Liver (tissue), 9 donors: ENCODE results near the gene CCDC33. TPM values are rescaled to one million over a fixed set of nuclear protein-coding genes. Genes with fewer than 3 reads are reported as not detected.

Experiments used
- DNase-seq: peaks from one replicate; pipeline ENCODE4 v3.0.0-alpha.2; 2017; ENCODE audit warnings: low spot score
- H3K27ac ChIP-seq, 2 donors: one replicate each; pipeline ENCODE4 v1.7.0; 2013; ENCODE audit warnings: inconsistent platforms in 2 of 2, low read length in 2 of 2, control low read depth in 1 of 2, low read depth in 1 of 2, mild to moderate bottlenecking in 1 of 2
- H3K27me3 ChIP-seq, 4 donors: one replicate each; pipeline versions ENCODE4 v1.6.1 to v1.7.0; 2013; ENCODE audit warnings: low read length in 3 of 4, inconsistent platforms in 1 of 4, mild to moderate bottlenecking in 1 of 4, moderate library complexity in 1 of 4; ENCODE audit not compliant: control insufficient read depth in 4 of 4, insufficient read depth in 4 of 4
- H3K36me3 ChIP-seq, 4 donors: one replicate each; pipeline versions ENCODE4 v1.6.1 to v1.7.0; 2013; ENCODE audit warnings: low read length in 3 of 4, mild to moderate bottlenecking in 3 of 4, low read depth in 1 of 4, moderate library complexity in 1 of 4; ENCODE audit not compliant: control insufficient read depth in 4 of 4, insufficient read depth in 3 of 4
- H3K4me1 ChIP-seq, 4 donors: one replicate each; pipeline versions ENCODE4 v1.6.1 to v1.7.0; 2013; ENCODE audit warnings: low read length in 3 of 4, mild to moderate bottlenecking in 3 of 4, moderate library complexity in 1 of 4; ENCODE audit not compliant: control insufficient read depth in 4 of 4, insufficient read depth in 4 of 4
- H3K4me3 ChIP-seq, 3 donors: one replicate each; pipeline versions ENCODE4 v1.6.1 to v1.7.0; 2013; ENCODE audit warnings: low read length in 3 of 3, control low read depth in 1 of 3, low read depth in 1 of 3, mild to moderate bottlenecking in 1 of 3
- H3K9ac ChIP-seq, 2 donors: one replicate each; pipeline ENCODE4 v1.7.0; 2013; ENCODE audit warnings: low read length in 2 of 2, mild to moderate bottlenecking in 2 of 2, moderate library complexity in 2 of 2, control low read depth in 1 of 2, low read depth in 1 of 2
- H3K9me3 ChIP-seq, 4 donors: one replicate each; pipeline versions ENCODE4 v1.6.1 to v1.7.0; 2013; ENCODE audit warnings: low read length in 3 of 4; ENCODE audit not compliant: control insufficient read depth in 4 of 4
- EGR1 ChIP-seq, 2 donors: IDR thresholded peaks; 2 replicates each; pipeline ENCODE4 v1.6.1; 2016 to 2018; ENCODE audit warnings: antibody characterized with exemption in 2 of 2, low read depth in 2 of 2
- FOXA1 ChIP-seq: IDR thresholded peaks from 2 replicates; pipeline ENCODE4 v1.6.1; 2016; ENCODE audit warnings: antibody characterized with exemption
- FOXA2 ChIP-seq: IDR thresholded peaks from 2 replicates; pipeline ENCODE4 v1.6.1; 2016; ENCODE audit warnings: antibody characterized with exemption
- GABPA ChIP-seq, 2 donors: IDR thresholded peaks in 1 of 2; conservative IDR thresholded peaks in 1 of 2; 2 replicates each; pipeline ENCODE4 v1.6.1; 2016; ENCODE audit warnings: antibody characterized with exemption in 2 of 2, mild to moderate bottlenecking in 1 of 2, moderate library complexity in 1 of 2
- HNF4A ChIP-seq, 2 donors: conservative IDR thresholded peaks; 2 replicates each; pipeline ENCODE4 v1.6.1; 2016; ENCODE audit warnings: antibody characterized with exemption in 2 of 2, mild to moderate bottlenecking in 2 of 2
- HNF4G ChIP-seq: IDR thresholded peaks from 2 replicates; pipeline ENCODE4 v1.6.1; 2016; ENCODE audit warnings: antibody characterized with exemption
- JUND ChIP-seq, 2 donors: IDR thresholded peaks; 2 replicates each; pipeline ENCODE4 v1.6.1; 2016; ENCODE audit warnings: antibody characterized with exemption in 2 of 2
- NR2F2 ChIP-seq: IDR thresholded peaks from 2 replicates; pipeline ENCODE4 v1.6.1; 2016; ENCODE audit warnings: antibody characterized with exemption
- RAD21 ChIP-seq, 2 donors: IDR thresholded peaks; 2 replicates each; pipeline ENCODE4 v1.6.1; 2016; ENCODE audit warnings: antibody characterized with exemption in 2 of 2, mild to moderate bottlenecking in 2 of 2
- RXRA ChIP-seq, 2 donors: IDR thresholded peaks; 2 replicates each; pipeline ENCODE4 v1.6.1; 2017 to 2018; ENCODE audit warnings: antibody characterized with exemption in 2 of 2, mild to moderate bottlenecking in 1 of 2
- SP1 ChIP-seq: IDR thresholded peaks from 2 replicates; pipeline ENCODE4 v1.6.1; 2018; ENCODE audit warnings: antibody characterized with exemption, mild to moderate bottlenecking
- TAF1 ChIP-seq: conservative IDR thresholded peaks from 2 replicates; pipeline ENCODE4 v1.6.1; 2016; ENCODE audit warnings: antibody characterized with exemption, mild to moderate bottlenecking
- YY1 ChIP-seq: IDR thresholded peaks from 2 replicates; pipeline ENCODE4 v1.6.1; 2016; ENCODE audit warnings: antibody characterized with exemption, mild to moderate bottlenecking
- WGBS: extraction: QIAGEN DNeasy Blood & Tissue Kit; methylation state at CpG from one replicate; pipeline ENCODE4 v1.1.7; 2013; 5-methylcytosine and 5-hydroxymethylcytosine counted together
- polyA plus RNA-seq, 2 donors: library from polyadenylated mRNA; stranded (reverse) in 1 of 2; unstranded in 1 of 2; fragments of 200-250 nt in 1 of 2; fragments of >200 nt in 1 of 2; fragmentation: Nextera tagmentation in 1 of 2; extraction: Ambion mirVana in 1 of 2; gene quantifications; one replicate each; pipeline versions ENCODE4 v1.2.1 to v1.2.3, GENCODE V29; 2013 to 2015
- total RNA-seq, 2 donors: library from RNA; depleted of rRNA; stranded (reverse); fragments of >200 nt; gene quantifications; one replicate each; pipeline ENCODE4 v1.2.3, GENCODE V29; 2014
- TF ChIP-seq, protein P1 (sequence below): IDR thresholded peaks from 2 replicates; pipeline ENCODE4 v1.6.1; 2016; ENCODE audit warnings: antibody characterized with exemption
- TF ChIP-seq, protein P2 (sequence below): IDR thresholded peaks from 2 replicates; pipeline ENCODE4 v1.6.1; 2016; ENCODE audit warnings: antibody characterized with exemption, mild to moderate bottlenecking
- TF ChIP-seq, protein P3 (sequence below): fragments of 150-350 bp; IDR thresholded peaks from 2 replicates; pipeline ENCODE4 v1.5.1; 2017; ENCODE audit warnings: improper control_type of control experiment, low read depth, low read length; ENCODE audit not compliant: missing input control
- TF ChIP-seq, protein P4 (sequence below): IDR thresholded peaks from 2 replicates; pipeline ENCODE4 v1.6.1; 2016; ENCODE audit warnings: antibody characterized with exemption
- TF ChIP-seq, protein P5 (sequence below): IDR thresholded peaks from 2 replicates; pipeline ENCODE4 v1.6.1; 2016; ENCODE audit warnings: antibody characterized with exemption
- donor health status: healthy.
- donor health status: healthy.
- donor health status: healthy.
- donor health status: healthy.
- donor health status: healthy.

Gene CCDC33
- total and polyA plus RNA-seq, 4 donors, result not detected

DNA sequence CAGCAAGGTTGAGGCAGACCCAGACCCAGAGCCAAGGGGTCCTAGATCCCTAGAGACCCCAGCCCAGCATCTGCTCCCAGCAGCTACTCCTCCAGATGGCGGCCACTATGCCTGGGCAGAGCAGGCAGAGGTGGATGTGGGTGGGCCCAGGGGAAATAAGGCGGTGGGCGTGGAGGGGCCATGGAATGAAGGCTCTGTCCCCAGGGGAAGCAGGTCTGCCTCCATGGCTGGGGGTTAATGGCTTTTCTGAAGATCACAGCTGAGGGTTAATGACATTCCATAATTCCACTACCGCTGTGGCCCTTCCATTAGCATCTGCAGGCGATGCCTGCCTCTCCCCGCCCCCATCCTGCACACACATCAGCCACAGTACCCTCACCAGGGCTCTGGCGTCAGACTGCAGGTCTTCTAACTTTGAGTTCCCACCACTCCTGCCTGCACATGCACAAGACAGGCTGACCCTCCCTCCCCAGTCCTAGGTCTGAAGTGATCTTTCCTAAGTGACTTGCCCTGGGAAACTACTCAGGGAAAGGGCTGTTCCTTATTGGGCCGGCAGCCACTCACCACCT is 41.2 kb downstream of the CCDC33 start:
- Histone ChIP-seq H3K36me3 (no peaks in the 10 kb centered on the region), H3K9me3 (no peaks in the 10 kb centered on the region), H3K27me3 (peaks cover 0 to 9% (median 0%) of the 10 kb centered on the region in 4 donors), H3K4me3 (no peak overlapping the region), H3K4me1 (no peaks in the 10 kb centered on the region), H3K27ac (no peak overlapping the region), H3K9ac (no peak overlapping the region)
- WGBS, result 82% methylated on average over 8 of the region's 8 CpGs
- DNase-seq, result no peak
- no peak for TF ChIP-seq RAD21 (IDR thresholded peaks at IDR 0.05)
- TF ChIP-seq, protein P1, sequence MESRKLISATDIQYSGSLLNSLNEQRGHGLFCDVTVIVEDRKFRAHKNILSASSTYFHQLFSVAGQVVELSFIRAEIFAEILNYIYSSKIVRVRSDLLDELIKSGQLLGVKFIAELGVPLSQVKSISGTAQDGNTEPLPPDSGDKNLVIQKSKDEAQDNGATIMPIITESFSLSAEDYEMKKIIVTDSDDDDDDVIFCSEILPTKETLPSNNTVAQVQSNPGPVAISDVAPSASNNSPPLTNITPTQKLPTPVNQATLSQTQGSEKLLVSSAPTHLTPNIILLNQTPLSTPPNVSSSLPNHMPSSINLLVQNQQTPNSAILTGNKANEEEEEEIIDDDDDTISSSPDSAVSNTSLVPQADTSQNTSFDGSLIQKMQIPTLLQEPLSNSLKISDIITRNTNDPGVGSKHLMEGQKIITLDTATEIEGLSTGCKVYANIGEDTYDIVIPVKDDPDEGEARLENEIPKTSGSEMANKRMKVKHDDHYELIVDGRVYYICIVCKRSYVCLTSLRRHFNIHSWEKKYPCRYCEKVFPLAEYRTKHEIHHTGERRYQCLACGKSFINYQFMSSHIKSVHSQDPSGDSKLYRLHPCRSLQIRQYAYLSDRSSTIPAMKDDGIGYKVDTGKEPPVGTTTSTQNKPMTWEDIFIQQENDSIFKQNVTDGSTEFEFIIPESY, result no peak
- no peak for TF ChIP-seq GABPA (IDR thresholded peaks at IDR 0.05 in 1 of 2, conservative IDR thresholded peaks at IDR 0.05 in 1 of 2)
- no peak for TF ChIP-seq TAF1
- TF ChIP-seq SP1, result no peak
- no peak for TF ChIP-seq NR2F2
- no peak for TF ChIP-seq FOXA2
- no peak for TF ChIP-seq HNF4G
- no peak for TF ChIP-seq RXRA (IDR thresholded peaks at IDR 0.05)
- TF ChIP-seq FOXA1, result no peak
- TF ChIP-seq JUND (IDR thresholded peaks at IDR 0.05), result no peak
- TF ChIP-seq HNF4A (conservative IDR thresholded peaks at IDR 0.05), result no peak
- TF ChIP-seq, protein P2, sequence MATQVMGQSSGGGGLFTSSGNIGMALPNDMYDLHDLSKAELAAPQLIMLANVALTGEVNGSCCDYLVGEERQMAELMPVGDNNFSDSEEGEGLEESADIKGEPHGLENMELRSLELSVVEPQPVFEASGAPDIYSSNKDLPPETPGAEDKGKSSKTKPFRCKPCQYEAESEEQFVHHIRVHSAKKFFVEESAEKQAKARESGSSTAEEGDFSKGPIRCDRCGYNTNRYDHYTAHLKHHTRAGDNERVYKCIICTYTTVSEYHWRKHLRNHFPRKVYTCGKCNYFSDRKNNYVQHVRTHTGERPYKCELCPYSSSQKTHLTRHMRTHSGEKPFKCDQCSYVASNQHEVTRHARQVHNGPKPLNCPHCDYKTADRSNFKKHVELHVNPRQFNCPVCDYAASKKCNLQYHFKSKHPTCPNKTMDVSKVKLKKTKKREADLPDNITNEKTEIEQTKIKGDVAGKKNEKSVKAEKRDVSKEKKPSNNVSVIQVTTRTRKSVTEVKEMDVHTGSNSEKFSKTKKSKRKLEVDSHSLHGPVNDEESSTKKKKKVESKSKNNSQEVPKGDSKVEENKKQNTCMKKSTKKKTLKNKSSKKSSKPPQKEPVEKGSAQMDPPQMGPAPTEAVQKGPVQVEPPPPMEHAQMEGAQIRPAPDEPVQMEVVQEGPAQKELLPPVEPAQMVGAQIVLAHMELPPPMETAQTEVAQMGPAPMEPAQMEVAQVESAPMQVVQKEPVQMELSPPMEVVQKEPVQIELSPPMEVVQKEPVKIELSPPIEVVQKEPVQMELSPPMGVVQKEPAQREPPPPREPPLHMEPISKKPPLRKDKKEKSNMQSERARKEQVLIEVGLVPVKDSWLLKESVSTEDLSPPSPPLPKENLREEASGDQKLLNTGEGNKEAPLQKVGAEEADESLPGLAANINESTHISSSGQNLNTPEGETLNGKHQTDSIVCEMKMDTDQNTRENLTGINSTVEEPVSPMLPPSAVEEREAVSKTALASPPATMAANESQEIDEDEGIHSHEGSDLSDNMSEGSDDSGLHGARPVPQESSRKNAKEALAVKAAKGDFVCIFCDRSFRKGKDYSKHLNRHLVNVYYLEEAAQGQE, result no peak

DNA sequence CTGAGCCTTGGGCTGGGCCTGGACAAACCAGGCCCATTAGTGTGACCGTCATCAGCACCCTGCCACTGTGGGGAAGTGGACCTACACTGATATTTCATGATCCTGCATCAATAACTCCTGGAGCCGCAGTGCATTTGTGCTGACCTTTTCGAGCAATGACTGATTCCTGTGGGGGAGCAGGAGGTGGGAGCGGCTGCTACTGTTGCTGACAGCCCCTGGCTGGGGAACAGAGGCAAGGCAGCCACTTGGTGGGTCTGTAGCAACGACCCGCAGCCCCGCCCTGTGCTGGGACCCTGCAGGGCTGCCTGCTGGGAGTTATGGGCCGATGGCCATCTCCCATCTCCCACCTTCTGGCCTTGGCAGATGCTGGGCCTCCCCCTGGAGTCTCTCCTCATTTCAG is 42.1 kb downstream of the CCDC33 start:
- 68% methylated on average over 8 of the region's 8 CpGs for WGBS
- Histone ChIP-seq H3K4me1 (no peaks in the 10 kb centered on the region), H3K4me3 (no peak overlapping the region), H3K27me3 (peaks cover 0 to 9% (median 0%) of the 10 kb centered on the region in 4 donors), H3K36me3 (no peaks in the 10 kb centered on the region), H3K27ac (no peak overlapping the region), H3K9ac (no peak overlapping the region), H3K9me3 (no peaks in the 10 kb centered on the region)
- DNase-seq, result no peak
- TF ChIP-seq RXRA (IDR thresholded peaks at IDR 0.05), result no peak
- TF ChIP-seq GABPA (IDR thresholded peaks at IDR 0.05 in 1 of 2, conservative IDR thresholded peaks at IDR 0.05 in 1 of 2), result no peak
- TF ChIP-seq EGR1 (IDR thresholded peaks at IDR 0.05; ENCODE audit: low read depth in 2 of 2), result no peak
- TF ChIP-seq, protein P3, sequence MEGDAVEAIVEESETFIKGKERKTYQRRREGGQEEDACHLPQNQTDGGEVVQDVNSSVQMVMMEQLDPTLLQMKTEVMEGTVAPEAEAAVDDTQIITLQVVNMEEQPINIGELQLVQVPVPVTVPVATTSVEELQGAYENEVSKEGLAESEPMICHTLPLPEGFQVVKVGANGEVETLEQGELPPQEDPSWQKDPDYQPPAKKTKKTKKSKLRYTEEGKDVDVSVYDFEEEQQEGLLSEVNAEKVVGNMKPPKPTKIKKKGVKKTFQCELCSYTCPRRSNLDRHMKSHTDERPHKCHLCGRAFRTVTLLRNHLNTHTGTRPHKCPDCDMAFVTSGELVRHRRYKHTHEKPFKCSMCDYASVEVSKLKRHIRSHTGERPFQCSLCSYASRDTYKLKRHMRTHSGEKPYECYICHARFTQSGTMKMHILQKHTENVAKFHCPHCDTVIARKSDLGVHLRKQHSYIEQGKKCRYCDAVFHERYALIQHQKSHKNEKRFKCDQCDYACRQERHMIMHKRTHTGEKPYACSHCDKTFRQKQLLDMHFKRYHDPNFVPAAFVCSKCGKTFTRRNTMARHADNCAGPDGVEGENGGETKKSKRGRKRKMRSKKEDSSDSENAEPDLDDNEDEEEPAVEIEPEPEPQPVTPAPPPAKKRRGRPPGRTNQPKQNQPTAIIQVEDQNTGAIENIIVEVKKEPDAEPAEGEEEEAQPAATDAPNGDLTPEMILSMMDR, result no peak
- TF ChIP-seq, protein P4, sequence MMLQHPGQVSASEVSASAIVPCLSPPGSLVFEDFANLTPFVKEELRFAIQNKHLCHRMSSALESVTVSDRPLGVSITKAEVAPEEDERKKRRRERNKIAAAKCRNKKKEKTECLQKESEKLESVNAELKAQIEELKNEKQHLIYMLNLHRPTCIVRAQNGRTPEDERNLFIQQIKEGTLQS, result no peak
- TF ChIP-seq RAD21 (IDR thresholded peaks at IDR 0.05), result no peak
- no peak for TF ChIP-seq YY1
- no peak for TF ChIP-seq TAF1
- TF ChIP-seq, protein P1, result no peak
- TF ChIP-seq HNF4A (conservative IDR thresholded peaks at IDR 0.05), result no peak
- no peak for TF ChIP-seq HNF4G
- TF ChIP-seq, protein P5, sequence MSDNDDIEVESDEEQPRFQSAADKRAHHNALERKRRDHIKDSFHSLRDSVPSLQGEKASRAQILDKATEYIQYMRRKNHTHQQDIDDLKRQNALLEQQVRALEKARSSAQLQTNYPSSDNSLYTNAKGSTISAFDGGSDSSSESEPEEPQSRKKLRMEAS, result no peak
- TF ChIP-seq, protein P2, result no peak
- no peak for TF ChIP-seq NR2F2
- no peak for TF ChIP-seq FOXA1
- no peak for TF ChIP-seq FOXA2
- no peak for TF ChIP-seq JUND (IDR thresholded peaks at IDR 0.05)
